Stomach (tissue), 9 donors: ENCODE data around the gene RAI1. TPM values are rescaled to one million over a fixed set of nuclear protein-coding genes. Genes with fewer than 3 reads are reported as not detected.
A peak's percentile ranks its signal among the peaks of the same experiment; 100 is the strongest.

ENCODE experiments used
- DNase-seq, 2 donors: peaks; one replicate each; pipeline versions ENCODE4 v3.0.0 to v3.0.0-alpha.2; 2013 to 2019
- H3K27ac ChIP-seq, 5 donors: fragments of 200-600 bp in 4 of 5; sonication (generic) in 4 of 5; one replicate each; pipeline ENCODE4 v1.5.1; 2013 to 2019; ENCODE audit warnings: mild to moderate bottlenecking in 1 of 5, moderate library complexity in 1 of 5
- H3K27me3 ChIP-seq, 3 donors: fragments of 200-600 bp; sonication (generic); one replicate each; pipeline ENCODE4 v1.5.1; 2017 to 2019; ENCODE audit warnings: mixed run types in 1 of 3
- H3K36me3 ChIP-seq, 4 donors: fragments of 200-600 bp; sonication (generic); 1 replicate in 3 of 4; 2 replicates in 1 of 4; pipeline ENCODE4 v1.5.1; 2016 to 2019
- H3K4me1 ChIP-seq, 4 donors: fragments of 200-600 bp; sonication (generic); one replicate each; pipeline ENCODE4 v1.5.1; 2016 to 2019
- H3K4me3 ChIP-seq, 4 donors: fragments of 200-600 bp; sonication (generic) in 3 of 4; one replicate each; pipeline ENCODE4 v1.5.1; 2016 to 2019; ENCODE audit warnings: mild to moderate bottlenecking in 1 of 4
- H3K9me3 ChIP-seq, 4 donors: fragments of 200-600 bp; sonication (generic); one replicate each; pipeline ENCODE4 v1.5.1; 2016 to 2019
- EP300 ChIP-seq: sonication (generic); formaldehyde crosslinking; IDR thresholded peaks from one replicate; pipeline ENCODE4 v1.6.1; 2017; ENCODE audit warnings: antibody characterized with exemption
- POLR2A ChIP-seq, 4 donors: fragments of 450-650 bp; IDR thresholded peaks; one replicate each; pipeline ENCODE4 v1.6.1; 2016; ENCODE audit warnings: antibody characterized with exemption in 4 of 4, control low read depth in 2 of 4, mild to moderate bottlenecking in 1 of 4, moderate library complexity in 1 of 4
- POLR2AphosphoS5 ChIP-seq, 3 donors: sonication (generic); formaldehyde crosslinking; IDR thresholded peaks; one replicate each; pipeline ENCODE4 v1.6.1; 2016; ENCODE audit warnings: antibody characterized with exemption in 3 of 3
- WGBS, 5 donors: extraction: QIAGEN DNeasy Blood & Tissue Kit in 3 of 5; methylation state at CpG; one replicate each; pipeline versions ENCODE4 v1.1.5 to v1.1.7; 2013 to 2018; 5-methylcytosine and 5-hydroxymethylcytosine counted together
- intact Hi-C: fragments of 100-400 bp; cut with DNase I; formaldehyde crosslinking; loops from one replicate; pipeline ENCODE4 v1.15.1; 2023; ENCODE audit warnings: low total_unique reads
- polyA plus RNA-seq, 3 donors: library from polyadenylated mRNA; stranded (reverse); fragments of 200-250 nt; gene quantifications; one replicate each; pipeline ENCODE4 v1.2.3, GENCODE V29; 2013
- total RNA-seq, 5 donors: library from RNA; depleted of rRNA; stranded (reverse); fragments of >200 nt; gene quantifications; one replicate each; pipeline versions ENCODE4 v1.1.0 to v1.2.3, GENCODE V29; 2014 to 2016
- TF ChIP-seq, protein P1 (sequence below), 7 experiments: fragments of 450-650 bp in 4 of 7; fragments of 200-600 bp in 3 of 7; sonication (generic) in 3 of 7; IDR thresholded peaks; one replicate each; pipeline ENCODE4 v1.5.1; 2016 to 2019; ENCODE audit warnings: antibody characterized with exemption in 7 of 7, control low read depth in 2 of 7, mild to moderate bottlenecking in 1 of 7
- donor health status: healthy with polysubstance abuse.
- donor health status: Bipolar disorder and iron deficiency.
- donor health status: healthy.

RAI1 gene
- total and polyA plus RNA-seq, 8 donors, result 4.6 to 94.5 (median 28.3) TPM

- TF ChIP-seq POLR2AphosphoS5 (IDR thresholded peaks at IDR 0.05), result no peak
- no peak for TF ChIP-seq POLR2A (IDR thresholded peaks at IDR 0.05)
- TF ChIP-seq, protein P1, sequence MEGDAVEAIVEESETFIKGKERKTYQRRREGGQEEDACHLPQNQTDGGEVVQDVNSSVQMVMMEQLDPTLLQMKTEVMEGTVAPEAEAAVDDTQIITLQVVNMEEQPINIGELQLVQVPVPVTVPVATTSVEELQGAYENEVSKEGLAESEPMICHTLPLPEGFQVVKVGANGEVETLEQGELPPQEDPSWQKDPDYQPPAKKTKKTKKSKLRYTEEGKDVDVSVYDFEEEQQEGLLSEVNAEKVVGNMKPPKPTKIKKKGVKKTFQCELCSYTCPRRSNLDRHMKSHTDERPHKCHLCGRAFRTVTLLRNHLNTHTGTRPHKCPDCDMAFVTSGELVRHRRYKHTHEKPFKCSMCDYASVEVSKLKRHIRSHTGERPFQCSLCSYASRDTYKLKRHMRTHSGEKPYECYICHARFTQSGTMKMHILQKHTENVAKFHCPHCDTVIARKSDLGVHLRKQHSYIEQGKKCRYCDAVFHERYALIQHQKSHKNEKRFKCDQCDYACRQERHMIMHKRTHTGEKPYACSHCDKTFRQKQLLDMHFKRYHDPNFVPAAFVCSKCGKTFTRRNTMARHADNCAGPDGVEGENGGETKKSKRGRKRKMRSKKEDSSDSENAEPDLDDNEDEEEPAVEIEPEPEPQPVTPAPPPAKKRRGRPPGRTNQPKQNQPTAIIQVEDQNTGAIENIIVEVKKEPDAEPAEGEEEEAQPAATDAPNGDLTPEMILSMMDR (IDR thresholded peaks at IDR 0.05), result no peak
- TF ChIP-seq EP300, result no peak
- Histone ChIP-seq H3K4me1 (peaks cover 47 to 74% (median 64%) of the 10 kb centered on the region in 4 donors), H3K27me3 (peaks cover 0 to 6% (median 4%) of the 10 kb centered on the region in 3 donors), H3K36me3 (no peaks in the 10 kb centered on the region), H3K9me3 (no peaks in the 10 kb centered on the region), H3K27ac (no peak overlapping the region), H3K4me3 (no peak overlapping the region)
- intact Hi-C loops, result no loop called here
- 61 to 79% (median 73%) methylated on average over 3 of the region's 3 CpGs for WGBS, 5 donors
- DNase-seq, result no peak
These were observed 95.6 kb downstream of the RAI1 start for GRCh38 chr17:17776889-17777288.

DNA sequence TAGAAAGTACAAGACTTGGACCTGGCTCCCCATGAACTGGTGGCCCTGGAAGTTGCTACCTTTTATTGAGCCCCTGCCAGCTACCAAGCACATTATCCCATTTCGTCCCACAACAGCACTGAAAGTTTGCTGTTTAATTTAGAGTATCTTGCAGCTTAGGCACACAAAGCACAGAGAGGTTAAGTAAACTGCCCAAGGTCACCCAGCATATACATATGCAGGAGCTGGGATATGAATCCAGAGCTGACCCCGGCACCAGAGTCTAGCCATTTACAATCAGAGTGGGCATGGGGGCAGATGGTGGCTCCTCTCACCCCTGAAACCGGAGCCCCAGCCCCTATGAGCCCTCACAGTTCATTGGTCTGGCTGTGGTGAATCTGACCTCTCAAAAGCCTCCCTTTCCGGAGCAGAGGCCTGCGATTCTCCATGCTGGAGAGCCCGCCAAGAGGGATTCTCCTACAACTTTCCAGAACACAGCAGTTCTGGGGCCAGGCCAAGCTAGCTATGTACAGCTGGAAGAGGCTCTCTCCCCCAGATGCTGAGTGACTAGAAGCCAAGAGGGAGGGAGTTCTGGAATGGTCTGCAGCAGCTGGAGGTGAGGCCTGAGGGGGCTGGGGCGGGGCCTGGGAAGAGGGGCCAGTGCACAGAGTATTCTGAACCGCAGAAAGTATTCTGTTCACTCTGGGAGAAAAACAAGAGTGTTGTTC is 97.2 kb downstream of the RAI1 start:
- no peak overlapping the region for H3K4me3 ChIP-seq
- no peak for TF ChIP-seq POLR2A (IDR thresholded peaks at IDR 0.05)
- TF ChIP-seq, protein P1 (IDR thresholded peaks at IDR 0.05), result no peak
- TF ChIP-seq EP300, result no peak
- TF ChIP-seq POLR2AphosphoS5 (IDR thresholded peaks at IDR 0.05), result no peak
- H3K4me1 ChIP-seq, result peaks cover 56 to 80% (median 74%) of the 10 kb centered on the region in 4 donors
- peak overlapping the region; percentile 74 to 90 (median 77) for H3K27ac ChIP-seq
- no peaks in the 10 kb centered on the region for H3K36me3 ChIP-seq
- H3K27me3 ChIP-seq, result peaks cover 0 to 22% (median 8%) of the 10 kb centered on the region in 3 donors
- intact Hi-C loops, result no loop called here
- DNase-seq, result peak; percentile 56 to 96
- H3K9me3 ChIP-seq, result no peaks in the 10 kb centered on the region
- WGBS, 5 donors, result 45 to 58% (median 51%) methylated on average over 8 of the region's 8 CpGs

- intact Hi-C loops, result no loop called here
- WGBS, 5 donors, result 49 to 58% (median 56%) methylated on average over 15 to 16 of the region's 16 CpGs
- TF ChIP-seq POLR2A (IDR thresholded peaks at IDR 0.05) (no peak), POLR2AphosphoS5 (IDR thresholded peaks at IDR 0.05) (no peak), EP300 (no peak)
- TF ChIP-seq, protein P1 (IDR thresholded peaks at IDR 0.05), result no peak
- Histone ChIP-seq H3K36me3 (no peaks in the 10 kb centered on the region), H3K27ac (peak overlapping the region; percentile 74 to 90 (median 77)), H3K27me3 (peaks cover 0 to 23% (median 8%) of the 10 kb centered on the region in 3 donors), H3K4me3 (no peak overlapping the region), H3K4me1 (peaks cover 60 to 80% (median 77%) of the 10 kb centered on the region in 4 donors), H3K9me3 (no peaks in the 10 kb centered on the region)
- DNase-seq, result no peak
These were observed 97.9 kb downstream of the RAI1 start for GRCh38 chr17:17779015-17779611.

DNA sequence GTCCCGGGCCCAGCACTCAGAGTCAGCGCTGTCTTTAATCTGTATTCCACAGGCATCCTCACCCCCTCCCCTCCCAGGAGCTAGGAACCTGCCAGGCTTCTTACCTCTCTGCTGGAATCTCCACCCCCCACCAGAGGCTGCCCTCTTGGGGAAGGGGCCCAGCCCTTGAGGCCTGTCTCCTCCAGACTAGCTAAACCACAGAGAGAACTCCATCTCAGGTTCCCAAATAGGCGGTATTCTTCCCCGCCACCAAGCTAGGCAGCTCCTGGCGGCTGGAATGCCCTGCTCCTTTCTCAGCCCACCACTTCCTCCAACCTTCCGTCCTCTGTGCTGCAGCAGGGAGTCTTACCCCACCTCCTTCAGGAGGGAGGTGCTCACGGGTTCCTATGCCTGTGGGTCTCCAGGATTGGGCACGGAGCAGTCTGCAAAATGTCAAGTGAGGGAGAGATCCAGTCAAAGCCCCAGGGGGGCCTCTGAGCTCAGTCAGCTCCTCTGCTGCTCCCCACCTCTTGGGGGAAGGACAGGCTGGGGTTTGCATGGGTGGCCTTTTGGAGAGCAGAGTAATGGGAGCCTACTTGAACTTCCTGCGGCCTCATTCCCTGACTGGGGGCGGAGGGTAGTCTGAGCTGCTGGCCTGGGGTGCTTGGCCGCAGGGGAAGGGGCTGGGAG is 99.8 kb downstream of the RAI1 start:
- peaks cover 71 to 90% (median 88%) of the 10 kb centered on the region in 4 donors for H3K4me1 ChIP-seq

More for the DNA sequence above, 99.8 kb downstream of the RAI1 start:
- TF ChIP-seq POLR2AphosphoS5 (IDR thresholded peaks at IDR 0.05) (peak in 1 of 3 donors; percentile 60), EP300 (no peak)
- TF ChIP-seq, protein P1 (IDR thresholded peaks at IDR 0.05), result peak in 3 of 7 experiments; percentile 9 to 22 (median 20)
- H3K36me3 ChIP-seq, result no peaks in the 10 kb centered on the region
- peak overlapping the region; percentile 45 to 69 (median 58) for H3K4me3 ChIP-seq
- peaks cover 0 to 23% (median 8%) of the 10 kb centered on the region in 3 donors for H3K27me3 ChIP-seq
- DNase-seq, result peak; percentile 52 to 86
- no peaks in the 10 kb centered on the region for H3K9me3 ChIP-seq
- WGBS, 5 donors, result 21 to 41% (median 33%) methylated on average over 11 of the region's 11 CpGs
- intact Hi-C loops, result loop anchor here (10.0 kb wide), 1 partner anchor 96 kb away; the partner anchor contains the start of gene RAI1
- peak overlapping the region; percentile 80 to 91 (median 88) for H3K27ac ChIP-seq
